Subcutaneous adipose tissue (tissue), 4 donors: ENCODE measurements around the gene HSPA12A. TPM values are rescaled to one million over a fixed set of nuclear protein-coding genes. Genes with fewer than 3 reads are reported as not detected.

ENCODE experiments used
- CTCF ChIP-seq: fragments of 450-650 bp; IDR thresholded peaks from one replicate; pipeline ENCODE4 v1.5.1; 2016; ENCODE audit warnings: low read depth, mild to moderate bottlenecking, control low read depth, antibody characterized with exemption, moderate library complexity
- total RNA-seq, 4 donors: library from RNA; depleted of rRNA; stranded (reverse); fragments of >200 nt; gene quantifications; one replicate each; pipeline ENCODE4 v1.1.0, GENCODE V29; 2016

HSPA12A gene
- total RNA-seq, 4 donors from 2014 or later: 18.0 to 41.3 (median 25.4) TPM

GRCh38 chr10:116763440-116763839 lies 21.1 kb upstream of the HSPA12A start:
- TF ChIP-seq CTCF: no peak

- TF ChIP-seq CTCF: no peak
Observed at GRCh38 chr10:116761883-116762282, 19.5 kb upstream of the HSPA12A start.

- no peak for TF ChIP-seq CTCF
Observed at GRCh38 chr10:116760919-116761318, 18.6 kb upstream of the HSPA12A start.

- TF ChIP-seq CTCF: no peak
Observed at GRCh38 chr10:116757246-116757645, 14.9 kb upstream of the HSPA12A start.

- no peak for TF ChIP-seq CTCF
Observed at GRCh38 chr10:116756277-116756676, 13.9 kb upstream of the HSPA12A start.

GRCh38 chr10:116753759-116754158 lies 11.4 kb upstream of the HSPA12A start:
- TF ChIP-seq CTCF: no peak

- TF ChIP-seq CTCF: no peak
Observed at GRCh38 chr10:116752969-116753665, 10.8 kb upstream of the HSPA12A start.
